HG03575 (cell line): ENCODE data around the gene SLC1A6.
"Not testable (repeated sequence)": the region's sequence is repeated elsewhere in the genome, so short reads cannot be mapped to it uniquely, and the experiment has no call there.

Source experiments
- ATAC-seq: cut with Tn5 transposase; IDR thresholded peaks from one replicate; pipeline ENCODE4 v1.9.1; 2021; ENCODE audit not compliant: unreplicated experiment, insufficient number of reproducible peaks, low FRiP score; ENCODE audit errors: extremely low read depth

Gene SLC1A6

DNA sequence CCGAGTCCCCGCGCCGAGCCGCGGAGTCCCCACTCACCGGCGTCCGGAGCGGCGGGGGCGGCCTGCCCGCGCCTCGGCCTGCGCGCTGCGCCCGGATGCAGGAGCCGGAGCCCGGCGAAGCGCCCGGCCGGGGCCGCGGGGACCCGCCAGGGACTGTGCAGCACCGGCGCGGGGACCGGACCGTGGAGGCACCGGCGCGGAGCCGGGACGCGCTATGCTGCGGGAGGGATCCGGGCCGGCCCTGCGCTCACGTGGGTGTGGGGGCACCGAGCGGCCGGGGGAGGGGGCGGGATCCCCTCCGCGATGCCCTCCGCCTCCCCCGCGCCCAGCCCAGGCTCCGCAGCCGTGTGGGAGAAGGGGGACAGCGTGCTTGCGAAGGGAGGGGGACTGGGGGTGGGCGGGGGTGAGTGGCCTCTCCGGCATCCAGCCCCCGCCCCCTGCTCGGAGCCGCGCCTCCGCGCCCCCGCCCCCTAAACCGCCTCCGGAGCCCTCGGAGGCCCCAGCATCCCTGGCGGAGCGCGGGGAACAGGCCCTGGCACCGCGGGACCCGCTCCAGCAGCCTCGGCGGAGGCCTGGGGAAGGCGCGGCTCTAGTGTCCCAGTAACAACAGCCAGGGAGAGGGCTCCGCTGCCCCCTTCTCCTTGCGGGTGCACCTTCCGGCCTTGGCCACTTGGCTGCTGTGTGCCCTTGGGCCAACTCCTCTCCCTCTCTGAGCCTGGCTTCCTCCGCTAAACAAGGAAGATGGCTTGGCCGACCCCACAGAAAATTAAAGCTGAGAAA, at the start of gene SLC1A6:
SLC1A6 (minus strand) TSS at position 389 of the 780 bp plus-strand sequence. CDS start 6,954 bp downstream, outside the sequence.
- no peak for ATAC-seq

GRCh38 chr19:15028490-15028889, 48.8 kb upstream of the SLC1A6 start:
- ATAC-seq, result no peak

GRCh38 chr19:15025217-15025616, 45.6 kb upstream of the SLC1A6 start:
- ATAC-seq, result no peak

- no peak for ATAC-seq
Measured at GRCh38 chr19:15022752-15023151, 43.1 kb upstream of the SLC1A6 start.

DNA sequence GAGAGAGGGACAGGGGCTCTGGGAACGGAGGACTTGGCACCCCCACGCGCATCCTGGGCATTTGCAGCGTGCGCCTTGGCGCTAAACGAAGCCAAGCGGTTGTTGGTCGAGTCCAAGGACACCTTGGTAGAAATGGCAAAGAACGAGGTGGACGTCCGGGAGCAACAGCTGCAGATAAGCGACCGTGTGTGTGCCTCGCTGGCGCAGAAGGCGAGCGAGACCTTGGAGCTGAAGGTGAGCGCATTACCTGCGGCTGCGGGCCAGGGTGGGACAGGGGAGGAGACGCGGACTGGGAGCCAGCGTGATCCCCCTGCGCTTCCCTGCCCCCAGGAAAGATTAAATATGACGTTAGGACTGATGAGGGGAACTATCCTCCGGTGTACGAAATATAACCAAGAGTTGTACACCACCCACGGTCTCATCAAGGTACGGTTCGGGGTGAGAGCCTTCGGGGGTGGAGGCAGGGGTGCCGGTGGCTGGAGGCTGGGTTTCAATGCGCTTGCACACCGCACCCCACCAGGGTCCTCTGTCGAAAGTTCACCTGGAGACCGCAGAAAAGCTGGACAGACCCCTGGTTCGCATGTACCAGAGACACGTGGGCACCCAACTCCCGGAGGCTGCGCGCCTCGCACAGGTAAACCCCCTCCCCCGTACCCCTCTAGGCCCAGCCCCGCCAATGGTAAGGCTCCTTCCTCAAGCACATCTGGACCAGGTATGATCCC, 41.8 kb upstream of the SLC1A6 start:
- ATAC-seq, result no peak

GRCh38 chr19:15018836-15019235, 39.2 kb upstream of the SLC1A6 start:
- not testable (repeated sequence) for ATAC-seq

- ATAC-seq, result no peak
Measured at GRCh38 chr19:15015946-15016542, 36.4 kb upstream of the SLC1A6 start.

DNA sequence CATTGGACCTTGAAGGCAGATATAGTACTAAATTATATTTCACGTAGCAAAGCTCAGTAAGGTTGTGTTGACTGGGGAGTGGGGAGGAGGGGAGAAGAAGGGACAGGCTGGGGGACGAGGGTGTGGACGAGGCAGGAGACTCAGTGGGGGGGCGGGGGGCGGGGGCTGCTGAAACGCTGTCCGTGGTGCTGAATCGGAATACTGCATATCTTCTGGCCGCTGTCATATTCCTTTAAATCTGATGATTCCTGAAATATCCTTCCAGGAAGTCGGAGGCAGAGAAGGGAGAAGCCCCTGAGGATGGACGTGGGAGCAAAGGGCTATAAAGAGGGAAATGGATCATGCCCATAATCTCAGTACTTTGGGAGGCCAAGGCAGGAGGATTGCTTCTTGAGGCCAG, 34.9 kb upstream of the SLC1A6 start:
- ATAC-seq, result no peak

GRCh38 chr19:15010501-15011300, 31.0 kb upstream of the SLC1A6 start:
- no peak for ATAC-seq

- no peak for ATAC-seq
Measured at GRCh38 chr19:15008308-15008707, 28.6 kb upstream of the SLC1A6 start.

DNA sequence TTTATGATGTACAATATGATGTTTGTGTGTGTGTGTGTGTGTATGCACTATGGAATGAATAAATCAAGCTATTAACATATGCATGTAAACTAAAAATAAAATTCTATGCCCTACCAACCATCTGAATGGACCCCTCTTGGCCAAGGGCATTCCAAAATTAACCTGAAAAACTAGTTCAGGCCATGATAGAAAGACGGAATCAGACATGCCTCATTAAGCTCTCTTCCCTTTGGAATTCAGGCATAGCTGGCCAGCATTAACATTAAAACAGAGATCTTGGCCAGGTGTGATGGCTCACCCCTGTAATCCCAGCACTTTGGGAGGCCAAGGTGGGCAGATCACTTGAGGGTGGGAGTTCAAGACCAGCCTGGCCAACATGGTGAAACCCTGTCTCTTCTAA, 18.3 kb upstream of the SLC1A6 start:
- ATAC-seq, result no peak

- no peak for ATAC-seq
Measured at GRCh38 chr19:14992780-14993179, 13.1 kb upstream of the SLC1A6 start.

DNA sequence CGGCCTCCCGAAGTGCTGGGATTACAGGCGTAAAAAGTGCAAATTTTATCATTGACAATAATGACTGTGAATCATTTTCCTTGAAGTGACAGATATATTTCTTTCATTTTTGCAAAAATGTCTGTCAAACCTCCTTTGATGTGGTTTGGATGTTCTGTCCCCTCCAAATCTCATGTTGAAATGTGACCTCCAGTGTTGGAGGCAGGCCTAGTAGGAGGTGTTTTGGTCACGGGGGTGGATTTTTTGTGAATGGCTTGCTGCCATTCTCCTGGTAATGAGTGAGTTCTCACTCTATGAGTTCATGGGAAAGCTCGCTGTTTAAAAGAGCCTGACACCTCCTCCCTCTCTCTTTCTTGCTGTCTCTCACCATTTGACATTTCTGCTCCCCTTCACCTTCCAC, 5.5 kb upstream of the SLC1A6 start:
- no peak for ATAC-seq

GRCh38 chr19:14978161-14978776, 1.4 kb downstream of the SLC1A6 start:
- ATAC-seq, result no peak

DNA sequence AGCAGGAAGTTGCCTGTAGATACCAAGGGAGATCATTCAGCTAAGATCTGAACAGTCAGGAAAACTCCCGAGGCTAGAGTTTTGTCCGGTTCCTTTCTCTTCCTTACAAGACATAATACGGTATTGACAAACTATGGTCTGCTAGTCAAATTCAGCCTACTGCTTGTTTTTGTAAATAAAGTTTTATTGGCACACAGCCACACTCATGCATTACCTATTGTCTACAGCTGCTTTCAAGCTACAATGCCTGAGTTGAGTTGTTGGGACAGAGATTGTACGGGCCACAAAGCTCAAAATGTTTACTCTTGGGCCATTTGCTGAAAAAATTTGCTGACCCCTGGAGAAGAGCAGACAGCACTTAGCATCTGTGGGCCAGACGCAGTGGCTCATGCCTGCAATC, 2.5 kb downstream of the SLC1A6 start:
- no peak for ATAC-seq

DNA sequence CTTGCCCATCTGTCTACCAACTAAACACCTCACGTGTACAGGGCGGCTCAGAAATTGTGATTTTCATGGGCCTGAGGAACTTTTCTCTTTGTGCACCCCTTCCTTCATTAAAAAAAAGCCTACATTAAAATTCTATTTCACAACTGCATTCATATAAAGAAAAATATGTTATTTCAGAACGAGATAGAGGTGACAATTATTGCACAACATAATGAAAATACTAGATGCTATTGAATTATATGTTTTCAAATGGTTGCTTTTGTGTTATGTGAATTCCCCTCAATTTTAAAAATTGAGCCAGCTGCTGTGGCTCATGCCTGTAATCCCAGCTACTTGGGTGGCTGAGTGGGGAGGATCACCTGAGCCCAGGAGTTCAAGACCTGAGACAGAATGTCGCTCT, 5.2 kb downstream of the SLC1A6 start:
- ATAC-seq, result no peak

DNA sequence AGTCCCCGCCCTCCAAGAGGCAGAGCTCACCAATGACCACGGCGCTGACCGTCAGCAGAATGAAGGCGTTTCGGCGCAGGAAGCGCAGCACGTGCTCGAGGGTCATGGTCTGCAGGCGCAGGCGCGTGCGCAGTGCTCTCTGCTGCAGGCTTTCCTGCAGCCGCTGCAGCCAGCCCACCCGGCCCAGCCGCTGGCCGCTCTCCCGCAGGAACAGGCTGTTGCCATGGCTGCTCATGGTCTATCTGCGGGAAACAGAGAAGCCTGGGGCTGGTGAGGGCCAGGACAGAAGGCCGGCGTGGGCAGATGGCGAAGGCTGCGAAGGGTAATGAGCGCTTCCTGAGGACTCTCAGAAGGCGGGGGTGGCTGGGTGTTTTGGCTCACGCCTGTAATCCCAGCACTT, 7.0 kb downstream of the SLC1A6 start:
- ATAC-seq, result no peak

DNA sequence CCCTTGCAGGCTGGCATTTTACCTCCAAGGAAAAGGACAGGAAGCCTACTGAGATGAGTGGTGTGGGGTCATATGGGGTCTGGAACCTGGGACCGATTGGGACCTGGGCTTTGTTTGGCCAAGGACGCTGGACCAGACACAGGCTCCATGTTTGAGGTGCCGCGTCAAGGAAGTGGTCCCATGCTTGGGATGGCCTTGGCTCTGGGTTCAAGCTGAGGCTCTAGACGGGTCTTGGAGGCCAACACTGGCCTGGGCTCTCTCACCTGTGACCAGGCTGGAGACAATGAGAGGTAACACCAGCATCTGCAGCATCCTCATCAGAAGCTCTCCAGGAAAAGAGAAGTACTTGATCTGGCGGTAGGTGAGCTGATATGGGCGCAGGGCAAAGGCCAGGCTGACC, 8.2 kb downstream of the SLC1A6 start:
- ATAC-seq, result no peak

- ATAC-seq, result no peak
Measured at GRCh38 chr19:14968247-14968646, 11.4 kb downstream of the SLC1A6 start.
